Endothelial cell of umbilical vein (primary cell): ENCODE measurements around the gene SSNA1. TPM values are rescaled to one million over a fixed set of nuclear protein-coding genes. Genes with fewer than 3 reads are reported as not detected.

Experiments
- BruUV-seq: library from RNA; stranded (reverse); fragments of 400-500 nt; replicated peaks from 2 replicates; lab custom pipeline; 2021; lab: Mats Ljungman, UMichigan
- CTCF ChIA-PET: fragments of 300-600, 350-600 bp; sonication (Branson Sonifier 250); formaldehyde crosslinking; loops from one replicate; lab custom pipeline; 2021; ENCODE audit warnings: antibody characterized with exemption, inconsistent platforms; lab: Charles Lee
- POLR2A ChIA-PET: fragments of 300-600, 350-600 bp; sonication (Branson Sonifier 250); formaldehyde crosslinking; loops from one replicate; lab custom pipeline; 2021; ENCODE audit warnings: antibody characterized with exemption, inconsistent platforms; lab: Charles Lee
- DNase-seq: peaks from one replicate; pipeline ENCODE4 v3.0.0-alpha.2; 2011; ENCODE audit warnings: low read depth, low spot score
- FAIRE-seq: peaks from 2 replicates; lab custom pipeline; 2011; peaks lifted over from hg19 to GRCh38; lab: Jason Lieb, UNC
- H2AFZ ChIP-seq: 2 replicates; pipeline ENCODE4 v1.6.0; 2012; ENCODE audit warnings: low read depth, low read length, control low read depth, inconsistent platforms
- H3K27ac ChIP-seq: 2 replicates; pipeline ENCODE4 v1.5.1; 2011; ENCODE audit warnings: low read depth, mild to moderate bottlenecking, control low read depth, low read length, moderate library complexity; ENCODE audit not compliant: insufficient read depth
- H3K27me3 ChIP-seq, 2 experiments: 2 replicates each; pipeline versions ENCODE4 v1.6.0 to v1.6.1; 2011; ENCODE audit warnings: low read length in 2 of 2, mixed read lengths in 1 of 2; ENCODE audit not compliant: control insufficient read depth in 2 of 2, insufficient read depth in 2 of 2
- H3K36me3 ChIP-seq, 2 experiments: 2 replicates in 1 of 2; 3 replicates in 1 of 2; pipeline ENCODE4 v1.5.1; 2011; ENCODE audit warnings: low read length in 2 of 2, mild to moderate bottlenecking in 1 of 2, moderate library complexity in 1 of 2; ENCODE audit not compliant: control insufficient read depth in 2 of 2, insufficient read depth in 2 of 2; ENCODE audit errors: extremely low read depth in 1 of 2
- H3K4me1 ChIP-seq: 3 replicates; pipeline ENCODE4 v1.5.1; 2011; ENCODE audit warnings: mild to moderate bottlenecking, low read length; ENCODE audit not compliant: control insufficient read depth, insufficient read depth; ENCODE audit errors: extremely low read depth
- H3K4me2 ChIP-seq: 2 replicates; pipeline ENCODE4 v1.6.1; 2011; ENCODE audit warnings: low read length, control low read depth, mixed read lengths; ENCODE audit not compliant: insufficient read depth
- H3K4me3 ChIP-seq, 3 experiments: fragments of 200-600 bp in 1 of 3; sonication (generic), shearing (Covaris generic) in 1 of 3; replicated peaks in 1 of 3; 2 replicates each; pipeline ENCODE4 v1.5.1; 2011 to 2016; ENCODE audit warnings: control low read depth in 3 of 3, low read length in 3 of 3, mild to moderate bottlenecking in 2 of 3, inconsistent platforms in 1 of 3, low read depth in 1 of 3, moderate library complexity in 1 of 3; ENCODE audit not compliant: insufficient read depth in 1 of 3
- H3K79me2 ChIP-seq: 2 replicates; pipeline ENCODE4 v1.6.0; 2012; ENCODE audit warnings: low read length, inconsistent platforms; ENCODE audit not compliant: control insufficient read depth, insufficient read depth
- H3K9ac ChIP-seq: replicated peaks from 2 replicates; pipeline ENCODE3; 2011; ENCODE audit warnings: low read length, control low read depth; ENCODE audit not compliant: insufficient read depth; ENCODE audit errors: extremely low read depth
- H3K9me1 ChIP-seq: replicated peaks from 3 replicates; pipeline ENCODE4 v1.6.0; 2011; ENCODE audit warnings: mild to moderate bottlenecking, low read length; ENCODE audit not compliant: control insufficient read depth, insufficient read depth; ENCODE audit errors: extremely low read depth
- H3K9me3 ChIP-seq: replicated peaks from 2 replicates; pipeline ENCODE4 v1.5.1; 2012; ENCODE audit warnings: low read length, inconsistent platforms; ENCODE audit not compliant: control insufficient read depth, insufficient read depth
- H4K20me1 ChIP-seq: replicated peaks from 2 replicates; pipeline ENCODE3; 2011; ENCODE audit warnings: mild to moderate bottlenecking, low read length; ENCODE audit not compliant: control insufficient read depth, insufficient read depth; ENCODE audit errors: extremely low read depth
- CTCF ChIP-seq, 2 donors: IDR thresholded peaks; 1 replicate in 1 of 2; 2 replicates in 1 of 2; pipeline ENCODE4 v1.5.1; 2011; ENCODE audit warnings: low read length in 2 of 2, mild to moderate bottlenecking in 2 of 2, moderate library complexity in 2 of 2, control low read depth in 1 of 2, inconsistent platforms in 1 of 2, low read depth in 1 of 2; ENCODE audit not compliant: insufficient read depth in 1 of 2; ENCODE audit errors: extremely low read depth in 1 of 2
- EZH2 ChIP-seq: IDR thresholded peaks from 2 replicates; pipeline ENCODE4 v1.6.1; 2012; ENCODE audit warnings: borderline replicate concordance, low read depth, mild to moderate bottlenecking, moderate library complexity, low read length, inconsistent platforms; ENCODE audit not compliant: severe bottlenecking
- MAX ChIP-seq: IDR thresholded peaks from 2 replicates; pipeline ENCODE4 v1.6.1; 2011; ENCODE audit not compliant: insufficient read depth, insufficient read length
- MYC ChIP-seq: IDR thresholded peaks from one replicate; pipeline ENCODE4 v1.6.1; 2011; ENCODE audit warnings: mild to moderate bottlenecking, low read depth, low read length
- POLR2A ChIP-seq: IDR thresholded peaks from 2 replicates; pipeline ENCODE4 v1.6.1; 2012; ENCODE audit warnings: low read depth, mild to moderate bottlenecking, control low read depth, low read length
- POLR2AphosphoS5 ChIP-seq: IDR thresholded peaks from 2 replicates; pipeline ENCODE4 v1.6.1; 2012; ENCODE audit warnings: low read depth, mild to moderate bottlenecking, control low read depth, low read length, moderate library complexity; ENCODE audit not compliant: insufficient read depth
- dilution Hi-C: fragments of 300-500 bp; cut with MboI; formaldehyde crosslinking; loops from one replicate; pipeline ENCODE4 v1.15.0; 2019; ENCODE audit warnings: low sequenced_read_pairs; ENCODE audit not compliant: extremely low pct_ligation_motif_present
- intact Hi-C: fragments of 100-400 bp; cut with micrococcal nuclease; formaldehyde crosslinking; loops from one replicate; pipeline ENCODE4 v1.10.0; 2022
- polyA plus RNA-seq, 4 experiments: library from polyadenylated mRNA; depleted of rRNA in 3 of 4; stranded (reverse) in 3 of 4; unstranded in 1 of 4; fragments of >200 nt; gene quantifications; 2 replicates each; pipeline versions ENCODE4 v1.2.1 to v1.2.3, GENCODE V29; 2011 to 2012; ENCODE audit warnings: missing spikeins in 1 of 4
- total RNA-seq: library from RNA; stranded (reverse); gene quantifications from 2 replicates; pipeline ENCODE4 v1.2.3, GENCODE V29; 2021

The SSNA1 gene
- total and polyA plus RNA-seq, 2 donors (not counting 3 experiments of a cell fraction or from before 2014, with no cell fraction given): 89.0 to 146 TPM

GRCh38 chr9:137156567-137157375, 31.7 kb upstream of the SSNA1 start:
- CTCF ChIA-PET: interaction anchor here (0.7 to 2.1 kb wide), 6 partner anchors 10 to 78 kb away, joined by 3 to 5 read pairs (median 3); partner anchors contain the start of genes ANAPC2, RNF224 and SSNA1
- Histone ChIP-seq H3K9ac (no peak overlapping the region), H3K4me2 (no peak overlapping the region), H3K9me1 (no peaks in the 10 kb centered on the region), H3K4me3 (no peak overlapping the region), H3K79me2 (no peaks in the 10 kb centered on the region), H3K9me3 (no peaks in the 10 kb centered on the region), H4K20me1 (no peaks in the 10 kb centered on the region), H3K4me1 (no peaks in the 10 kb centered on the region), H3K27ac (no peak overlapping the region), H3K36me3 (no peaks in the 10 kb centered on the region), H3K27me3 (peaks cover 2 to 14% of the 10 kb centered on the region in 2 experiments), H2AFZ (peak overlapping the region; percentile 44)
- POLR2A ChIA-PET: interaction anchor here (0.6 to 1.3 kb wide), 3 partner anchors 84 to 146 kb away, joined by 4 to 6 read pairs (median 5); partner anchors contain the start of genes NRARP and TUBB4B
- BruUV-seq: no TSS peak
- no peak for FAIRE-seq
- peak; percentile 21 for DNase-seq
- peak; percentile 59 for TF ChIP-seq EZH2
- no peak for TF ChIP-seq POLR2AphosphoS5
- dilution Hi-C loops: no loop called here
- intact Hi-C loops: no loop called here

GRCh38 chr9:137157618-137158415, 30.7 kb upstream of the SSNA1 start:
- no peak overlapping the region for H3K27ac ChIP-seq
- TF ChIP-seq CTCF (IDR thresholded peaks at IDR 0.05; ENCODE audit: extremely low read depth in 1 of 2, insufficient read depth in 1 of 2, low read depth in 1 of 2, low read length in 2 of 2) (no peak), MAX (peak; percentile 74), MYC (no peak), POLR2A (no peak)
- H3K4me1 ChIP-seq: no peaks in the 10 kb centered on the region
- DNase-seq (no peak), FAIRE-seq (no peak)
- no peak overlapping the region for H3K4me2 ChIP-seq
- no peaks in the 10 kb centered on the region for H3K79me2 ChIP-seq
- dilution Hi-C loops: no loop called here
- peaks cover 10 to 21% of the 10 kb centered on the region in 2 experiments for H3K27me3 ChIP-seq
- H3K9me3 ChIP-seq: no peaks in the 10 kb centered on the region
- no peaks in the 10 kb centered on the region for H4K20me1 ChIP-seq
- H3K36me3 ChIP-seq: no peaks in the 10 kb centered on the region
- H3K4me3 ChIP-seq: no peak overlapping the region
- no peak overlapping the region for H2AFZ ChIP-seq
- H3K9ac ChIP-seq: no peak overlapping the region
- BruUV-seq: no TSS peak
- ChIA-PET CTCF (interaction anchor here (1.1 to 2.1 kb wide), 4 partner anchors 9 to 77 kb away, joined by 3 to 5 read pairs (median 4); partner anchors contain the start of genes ANAPC2 and SSNA1), POLR2A (interaction anchor here (1.3 kb wide), 1 partner anchor 83 kb away, joined by 4 read pairs; the partner anchor contains the start of gene TUBB4B)
- H3K9me1 ChIP-seq: no peaks in the 10 kb centered on the region
- intact Hi-C loops: no loop called here
